HepG2 (cell line): ENCODE measurements around the gene REEP6. TPM values are rescaled to one million over a fixed set of nuclear protein-coding genes. Genes with fewer than 3 reads are reported as not detected.

Experiments
- DNMT3B ChIP-seq: conservative IDR thresholded peaks from 2 replicates; pipeline ENCODE4 v1.6.1; 2016; ENCODE audit warnings: missing biosample characterization, control low read depth
- ELF3 ChIP-seq: IDR thresholded peaks from 2 replicates; pipeline ENCODE4 v1.6.1; 2016; ENCODE audit warnings: missing genetic modification reagents, missing compliant biosample characterization
- GMEB1 ChIP-seq: sonication (generic); formaldehyde crosslinking; IDR thresholded peaks from 2 replicates; pipeline ENCODE4 v1.5.1; 2020; ENCODE audit warnings: missing genetic modification reagents, mild to moderate bottlenecking, borderline replicate concordance
- GMEB2 ChIP-seq: IDR thresholded peaks from 2 replicates; pipeline ENCODE4 v1.6.1; 2016; ENCODE audit warnings: missing biosample characterization, missing genetic modification reagents, low read depth
- JUN ChIP-seq: sonication (generic); formaldehyde crosslinking; IDR thresholded peaks from 2 replicates; pipeline ENCODE4 v1.4.0; 2020; ENCODE audit warnings: mild to moderate bottlenecking, missing genetic modification reagents
- PHB2 ChIP-seq: fragments of 450-650 bp; IDR thresholded peaks from 2 replicates; pipeline ENCODE4 v1.6.1; 2018; ENCODE audit not compliant: partially characterized antibody
- REL ChIP-seq: sonication (generic); formaldehyde crosslinking; conservative IDR thresholded peaks from 2 replicates; pipeline ENCODE4 v1.8.0; 2022; ENCODE audit warnings: mild to moderate bottlenecking, missing genetic modification reagents, moderate library complexity
- SATB2 ChIP-seq: sonication (generic); formaldehyde crosslinking; IDR thresholded peaks from 2 replicates; pipeline ENCODE4 v1.5.0; 2020; ENCODE audit warnings: missing genetic modification reagents
- ZFP36L2 ChIP-seq: sonication (generic); formaldehyde crosslinking; IDR thresholded peaks from 2 replicates; pipeline ENCODE4 v1.4.0; 2020; ENCODE audit warnings: missing genetic modification reagents
- ZFP82 ChIP-seq: sonication (generic); formaldehyde crosslinking; IDR thresholded peaks from 2 replicates; pipeline ENCODE4 v1.5.1; 2020; ENCODE audit warnings: mild to moderate bottlenecking, missing genetic modification reagents, borderline replicate concordance
- ZNF280D ChIP-seq: sonication (generic); formaldehyde crosslinking; IDR thresholded peaks from 2 replicates; pipeline ENCODE4 v1.5.1; 2020; ENCODE audit warnings: mild to moderate bottlenecking, missing genetic modification reagents
- ZNF3 ChIP-seq: IDR thresholded peaks from 2 replicates; pipeline ENCODE4 v1.7.0; 2017; ENCODE audit warnings: inconsistent platforms
- ZNF326 ChIP-seq: sonication (generic); formaldehyde crosslinking; IDR thresholded peaks from 2 replicates; pipeline ENCODE4 v1.4.0; 2020; ENCODE audit warnings: missing genetic modification reagents, borderline replicate concordance
- ZNF484 ChIP-seq: sonication (generic); formaldehyde crosslinking; IDR thresholded peaks from 2 replicates; pipeline ENCODE4 v1.5.1; 2020; ENCODE audit warnings: mild to moderate bottlenecking, low read depth, missing genetic modification reagents, borderline replicate concordance
- ZNF879 ChIP-seq: sonication (generic); formaldehyde crosslinking; IDR thresholded peaks from 2 replicates; pipeline ENCODE4 v1.8.1; 2023; ENCODE audit warnings: missing genetic modification reagents
- polyA plus RNA-seq, 8 experiments: library from polyadenylated mRNA; depleted of rRNA in 3 of 8; stranded (reverse) in 7 of 8; unstranded in 1 of 8; fragments of >200 nt; fragmentation: Illumina TruSeq in 4 of 8; extraction: Trizol in 4 of 8; gene quantifications; 2 replicates each; pipeline versions ENCODE4 v1.2.1 to v1.2.3, GENCODE V29; 2011 to 2016; ENCODE audit warnings: low read depth in 4 of 8, missing spikeins in 1 of 8, mixed read lengths in 1 of 8; ENCODE audit not compliant: insufficient read depth in 1 of 8
- total RNA-seq, 5 experiments: library from RNA; depleted of rRNA; stranded (reverse); fragments of >200 nt; fragmentation: Illumina TruSeq; extraction: Trizol; gene quantifications; 2 replicates each; pipeline ENCODE4 v1.2.3, GENCODE V29; 2016; ENCODE audit warnings: low read depth in 1 of 5
- TF ChIP-seq, protein P1 (sequence below): IDR thresholded peaks from 2 replicates; pipeline ENCODE4 v1.6.1; 2012; ENCODE audit warnings: inconsistent platforms
- TF ChIP-seq, protein P2 (sequence below): sonication (generic); formaldehyde crosslinking; IDR thresholded peaks from 2 replicates; pipeline ENCODE4 v1.4.0; 2020; ENCODE audit warnings: missing genetic modification reagents, low read depth, mild to moderate bottlenecking, borderline replicate concordance
- TF ChIP-seq, protein P3 (sequence below): sonication (generic); formaldehyde crosslinking; IDR thresholded peaks from 2 replicates; pipeline ENCODE4 v1.5.0; 2020; ENCODE audit warnings: mild to moderate bottlenecking, low read depth, missing genetic modification reagents, borderline replicate concordance
- TF ChIP-seq, protein P4 (sequence below): sonication (generic); formaldehyde crosslinking; IDR thresholded peaks from 2 replicates; pipeline ENCODE4 v1.4.0; 2020; ENCODE audit warnings: mild to moderate bottlenecking, missing genetic modification reagents

Gene REEP6
- total and polyA plus RNA-seq, 2 of the 13 experiments (the other 11 are each of a cell fraction or from before 2014, with no cell fraction given): 10.0 to 28.8 TPM

- TF ChIP-seq PHB2 (no peak), SATB2 (no peak), DNMT3B (CRISPR knock-in tag) (no peak), ZNF879 (CRISPR knock-in tag) (no peak), ZNF280D (no peak), JUN (CRISPR knock-in tag) (no peak), ZNF3 (CRISPR knock-in tag) (no peak), ZFP36L2 (CRISPR knock-in tag) (no peak), GMEB1 (no peak), ZNF484 (CRISPR knock-in tag) (no peak), ZNF326 (CRISPR knock-in tag) (no peak), GMEB2 (no peak), ZFP82 (no peak), REL (no peak), ELF3 (CRISPR knock-in tag) (no peak)
- TF ChIP-seq, protein P1, sequence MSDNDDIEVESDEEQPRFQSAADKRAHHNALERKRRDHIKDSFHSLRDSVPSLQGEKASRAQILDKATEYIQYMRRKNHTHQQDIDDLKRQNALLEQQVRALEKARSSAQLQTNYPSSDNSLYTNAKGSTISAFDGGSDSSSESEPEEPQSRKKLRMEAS: peak; percentile 8; the same call in 1 of the 2 replicates
- TF ChIP-seq, protein P2, sequence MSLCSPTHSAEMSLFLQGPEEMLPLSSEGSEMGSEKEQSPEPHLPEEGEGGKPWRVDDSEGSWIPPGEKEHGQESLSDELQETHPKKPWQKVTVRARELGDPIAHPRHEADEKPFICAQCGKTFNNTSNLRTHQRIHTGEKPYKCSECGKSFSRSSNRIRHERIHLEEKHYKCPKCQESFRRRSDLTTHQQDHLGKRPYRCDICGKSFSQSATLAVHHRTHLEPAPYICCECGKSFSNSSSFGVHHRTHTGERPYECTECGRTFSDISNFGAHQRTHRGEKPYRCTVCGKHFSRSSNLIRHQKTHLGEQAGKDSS (CRISPR knock-in tag): no peak
- TF ChIP-seq, protein P3, sequence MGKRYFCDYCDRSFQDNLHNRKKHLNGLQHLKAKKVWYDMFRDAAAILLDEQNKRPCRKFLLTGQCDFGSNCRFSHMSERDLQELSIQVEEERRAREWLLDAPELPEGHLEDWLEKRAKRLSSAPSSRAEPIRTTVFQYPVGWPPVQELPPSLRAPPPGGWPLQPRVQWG (CRISPR knock-in tag): no peak
- TF ChIP-seq, protein P4, sequence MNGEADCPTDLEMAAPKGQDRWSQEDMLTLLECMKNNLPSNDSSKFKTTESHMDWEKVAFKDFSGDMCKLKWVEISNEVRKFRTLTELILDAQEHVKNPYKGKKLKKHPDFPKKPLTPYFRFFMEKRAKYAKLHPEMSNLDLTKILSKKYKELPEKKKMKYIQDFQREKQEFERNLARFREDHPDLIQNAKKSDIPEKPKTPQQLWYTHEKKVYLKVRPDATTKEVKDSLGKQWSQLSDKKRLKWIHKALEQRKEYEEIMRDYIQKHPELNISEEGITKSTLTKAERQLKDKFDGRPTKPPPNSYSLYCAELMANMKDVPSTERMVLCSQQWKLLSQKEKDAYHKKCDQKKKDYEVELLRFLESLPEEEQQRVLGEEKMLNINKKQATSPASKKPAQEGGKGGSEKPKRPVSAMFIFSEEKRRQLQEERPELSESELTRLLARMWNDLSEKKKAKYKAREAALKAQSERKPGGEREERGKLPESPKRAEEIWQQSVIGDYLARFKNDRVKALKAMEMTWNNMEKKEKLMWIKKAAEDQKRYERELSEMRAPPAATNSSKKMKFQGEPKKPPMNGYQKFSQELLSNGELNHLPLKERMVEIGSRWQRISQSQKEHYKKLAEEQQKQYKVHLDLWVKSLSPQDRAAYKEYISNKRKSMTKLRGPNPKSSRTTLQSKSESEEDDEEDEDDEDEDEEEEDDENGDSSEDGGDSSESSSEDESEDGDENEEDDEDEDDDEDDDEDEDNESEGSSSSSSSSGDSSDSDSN (CRISPR knock-in tag): 0 out of 2 replicates have a peak, but pooled peaks have one; percentile 43
Measured at GRCh38 chr19:1468821-1469254, 22.1 kb upstream of the REEP6 start (continued).
